Islet of Langerhans (tissue), 1 donor: ENCODE results near the gene GRAMD1B.
"Not testable (repeated sequence)": the region's sequence is repeated elsewhere in the genome, so short reads cannot be mapped to it uniquely, and the experiment has no call there.

Experiments used
- FAIRE-seq: peaks from one replicate; lab custom pipeline; 2011; peaks lifted over from hg19 to GRCh38; lab: Jason Lieb, UNC

GRAMD1B gene

DNA sequence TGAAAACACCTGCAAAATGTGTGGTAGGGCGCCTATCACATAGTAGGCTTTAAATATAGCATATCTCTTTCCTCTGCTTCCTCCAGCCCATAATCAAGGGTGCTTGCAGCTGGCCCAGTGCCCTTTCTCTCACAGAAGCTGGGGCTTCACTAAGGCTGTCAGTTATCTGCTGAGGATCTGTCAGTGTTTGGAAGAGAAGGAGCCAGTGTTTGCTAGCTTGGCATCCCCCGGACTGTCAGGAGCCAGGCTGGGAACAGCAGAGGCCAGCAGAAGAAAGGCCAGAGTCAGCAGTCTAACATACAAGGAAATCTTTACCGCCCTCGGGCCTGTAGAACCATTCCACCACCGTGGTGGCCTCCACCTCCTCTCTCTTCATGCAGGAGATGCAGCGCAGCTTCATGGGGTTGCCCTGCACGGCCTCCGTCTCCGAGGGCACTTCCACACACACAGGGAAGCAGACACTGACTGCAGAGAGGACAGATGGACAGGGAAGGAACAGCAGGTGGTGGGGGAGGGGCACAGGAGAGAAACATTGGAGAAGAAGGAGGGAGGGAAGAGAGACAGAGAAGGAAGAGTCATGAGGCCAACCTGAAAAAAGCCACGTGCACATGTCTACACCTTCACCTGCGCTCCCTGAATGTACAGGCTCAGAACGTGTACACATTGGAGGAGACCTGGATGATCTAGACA is 215.4 kb downstream of the GRAMD1B start:
- no peak for FAIRE-seq

DNA sequence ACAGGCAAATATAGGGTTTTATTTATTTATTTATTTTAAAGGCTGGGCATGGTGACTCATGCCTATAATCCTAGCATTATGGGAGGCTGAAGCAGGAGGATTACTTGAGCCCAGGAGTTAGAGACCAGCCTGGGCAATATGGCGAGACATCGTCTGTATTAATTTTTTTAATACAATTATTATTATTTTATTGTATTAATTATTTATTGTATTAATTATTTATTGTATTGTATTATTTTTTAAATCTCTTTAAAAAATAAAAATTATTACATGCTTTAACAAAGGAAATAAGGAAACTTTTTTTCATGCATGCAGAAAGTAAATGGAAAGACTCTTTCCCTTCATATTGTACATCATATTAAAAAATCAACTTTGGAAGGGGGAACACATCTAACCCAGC is 220.8 kb downstream of the GRAMD1B start:
- FAIRE-seq: no peak

DNA sequence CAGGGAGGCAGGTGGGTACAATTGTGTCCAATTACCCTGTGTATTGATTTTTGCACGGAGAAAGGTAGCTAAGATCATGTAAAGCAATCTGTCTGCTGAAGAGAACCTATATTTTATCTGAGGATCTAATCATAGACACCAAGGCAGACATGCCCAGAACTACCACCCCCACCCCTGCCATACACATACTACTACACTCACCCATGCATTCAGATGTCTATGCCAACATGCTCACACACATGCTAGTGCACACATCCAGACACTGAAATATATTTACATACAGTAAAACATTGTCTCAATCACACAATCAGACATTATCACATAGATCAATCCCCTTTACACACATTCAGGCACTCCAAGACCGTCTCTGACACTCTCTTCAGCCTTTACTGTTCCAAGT is 222.5 kb downstream of the GRAMD1B start:
- no peak for FAIRE-seq

DNA sequence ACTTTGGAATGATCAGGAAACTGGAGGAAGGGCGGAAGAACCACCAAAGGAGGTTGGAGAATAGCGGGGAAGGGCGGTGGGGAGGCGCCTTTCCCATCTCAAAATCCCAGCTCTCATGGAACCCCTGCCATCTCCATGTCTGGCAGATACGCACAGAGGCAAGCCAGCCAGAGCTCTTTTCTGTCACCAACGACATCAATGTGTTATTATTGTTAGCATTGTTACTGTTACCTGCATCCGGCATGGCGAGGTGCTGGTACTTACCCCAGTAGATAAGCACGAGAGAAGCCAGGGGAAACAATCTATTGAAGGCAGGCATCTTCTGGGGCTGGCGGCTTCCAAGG is 223.4 kb downstream of the GRAMD1B start:
- FAIRE-seq: no peak

DNA sequence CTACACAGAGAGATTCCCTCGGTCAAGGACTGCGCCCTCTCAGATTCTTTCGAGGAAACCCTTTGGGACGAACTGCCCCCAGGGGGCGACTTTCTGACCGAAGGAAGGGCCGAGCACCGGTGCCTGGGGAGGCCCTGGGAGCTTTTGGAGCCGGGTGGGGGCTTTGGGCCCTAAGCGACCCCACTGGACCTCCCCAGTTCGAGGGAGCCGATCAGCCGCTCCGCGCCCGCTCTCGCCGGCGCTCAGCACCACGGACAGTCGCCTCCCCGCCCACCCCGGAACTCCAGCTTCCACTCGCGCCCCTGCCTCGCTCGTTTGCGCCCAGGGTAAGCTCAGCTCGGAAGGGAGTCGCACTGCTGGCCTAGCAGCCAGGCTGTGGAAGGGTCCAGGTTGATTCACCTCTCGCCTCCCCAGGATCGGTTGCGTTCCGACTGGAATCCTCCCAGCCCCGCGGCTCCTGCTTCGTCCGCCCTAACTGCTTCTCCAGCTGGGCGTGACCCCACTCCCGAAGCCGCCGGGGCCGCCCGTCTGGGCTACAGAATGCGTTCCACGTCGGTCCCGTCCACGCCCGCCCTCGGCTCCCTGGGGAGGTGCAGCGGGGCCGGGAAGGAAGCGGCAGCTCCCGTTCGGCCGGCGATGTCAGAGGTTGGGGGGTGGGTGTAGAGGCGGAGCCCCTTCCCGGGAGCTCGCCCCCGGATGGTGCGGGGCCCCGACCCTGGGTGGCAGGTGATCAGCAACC is 223.9 kb downstream of the GRAMD1B start:
- no peak for FAIRE-seq

DNA sequence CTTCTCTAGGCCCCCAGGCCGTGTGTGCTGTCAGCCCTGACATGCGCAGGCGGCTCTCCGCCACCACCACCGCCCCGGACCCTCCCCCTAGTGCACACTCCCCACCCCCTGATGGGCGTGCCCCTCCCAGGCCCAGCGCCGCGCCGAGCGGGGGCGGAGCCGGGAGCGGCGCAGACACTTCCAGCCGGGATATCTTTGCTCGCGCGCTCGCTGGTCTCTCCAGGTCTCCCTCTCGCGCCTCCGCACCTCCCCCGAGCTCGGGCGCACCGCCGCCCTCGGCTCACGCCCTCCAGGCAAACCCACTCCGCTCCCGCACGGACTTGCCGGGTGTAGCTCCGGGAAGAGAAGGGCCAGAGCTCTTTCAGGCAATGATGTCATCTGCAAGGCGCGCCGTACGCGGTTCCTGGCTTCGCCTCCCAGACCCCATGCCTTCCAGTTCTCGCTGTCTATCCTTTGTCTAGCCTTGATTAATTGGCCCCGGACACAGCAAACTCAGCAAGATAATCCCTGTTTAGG is 224.6 kb downstream of the GRAMD1B start, which contains the start of gene SCN3B:
SCN3B (minus strand) TSS at position 59 of the 516 bp plus-strand sequence. CDS start 823 bp downstream, outside the sequence.
- FAIRE-seq: no peak

DNA sequence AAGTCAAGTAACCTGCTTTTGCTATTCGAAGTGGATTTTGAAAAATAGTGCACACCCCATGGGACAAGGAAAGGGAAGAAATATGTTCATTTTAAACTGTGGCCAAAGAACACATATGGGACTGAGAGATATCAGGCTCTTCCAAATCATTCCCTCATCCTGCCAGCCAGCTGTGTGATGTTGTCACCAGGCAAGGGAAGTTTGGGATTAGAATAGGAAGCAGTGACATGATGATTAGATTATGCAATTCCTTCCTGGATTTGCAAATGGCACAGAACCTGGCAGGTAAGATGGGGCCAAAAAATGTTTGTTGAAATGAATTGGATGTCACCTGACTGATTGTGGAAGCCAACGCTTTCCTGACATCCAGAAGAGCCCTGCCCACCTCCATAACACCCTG is 229.2 kb downstream of the GRAMD1B start:
- no peak for FAIRE-seq

DNA sequence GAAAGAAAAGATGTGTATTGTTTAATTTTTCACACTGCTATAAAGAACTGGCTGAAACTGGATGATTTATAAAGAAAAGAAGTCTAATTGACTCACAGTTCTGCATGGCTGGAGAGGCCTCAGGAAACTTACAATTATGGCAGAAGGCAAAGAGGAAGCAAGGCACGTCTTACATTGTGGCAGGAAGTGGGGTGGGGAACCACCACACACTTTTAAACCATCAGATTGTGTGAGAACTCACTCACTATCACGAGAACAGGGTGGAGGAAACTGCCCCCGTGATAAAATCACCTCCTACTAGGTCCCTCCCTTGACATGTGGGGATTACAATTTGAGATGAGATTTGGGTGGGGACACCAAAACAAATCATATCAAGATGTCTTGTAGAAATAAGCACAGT is 229.9 kb downstream of the GRAMD1B start:
- not testable (repeated sequence) for FAIRE-seq

DNA sequence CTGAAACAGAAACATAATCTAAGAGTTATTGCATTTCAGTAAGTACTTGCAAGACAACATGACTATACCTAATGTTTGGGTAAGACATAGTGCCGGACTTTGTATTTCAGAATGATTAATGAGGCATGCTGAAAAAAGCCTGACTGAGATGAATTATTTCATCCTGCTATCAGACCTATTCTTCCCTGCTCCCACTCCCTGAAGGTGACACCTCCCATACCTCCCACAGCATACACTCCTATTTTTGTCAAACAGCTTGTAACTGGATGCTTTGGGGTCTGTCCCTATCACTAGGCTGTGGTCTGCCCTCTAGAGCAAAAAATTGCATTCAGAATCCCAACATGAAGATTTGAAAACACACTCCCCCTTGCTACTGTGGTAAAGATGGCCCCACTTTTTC is 235.2 kb downstream of the GRAMD1B start:
- no peak for FAIRE-seq

DNA sequence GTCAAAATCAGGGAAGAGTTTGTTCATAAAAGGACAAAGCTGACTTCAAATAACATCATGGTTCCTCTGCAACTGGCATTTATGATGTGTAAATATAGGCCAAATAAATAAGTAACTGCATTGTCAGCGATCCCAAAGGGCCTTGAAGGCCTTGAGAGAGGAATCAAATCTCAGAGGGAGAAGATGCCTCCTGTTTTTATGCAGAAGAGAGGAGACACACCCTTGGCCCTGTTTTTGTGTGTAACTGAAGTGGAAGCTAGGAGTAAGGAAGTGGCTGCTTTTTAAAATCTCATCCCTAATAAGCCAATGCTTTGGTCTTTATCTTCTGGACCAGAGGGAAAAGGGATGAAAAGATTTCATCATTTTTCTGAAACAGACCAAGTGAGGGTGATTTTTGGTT is 240.0 kb downstream of the GRAMD1B start:
- FAIRE-seq: no peak

DNA sequence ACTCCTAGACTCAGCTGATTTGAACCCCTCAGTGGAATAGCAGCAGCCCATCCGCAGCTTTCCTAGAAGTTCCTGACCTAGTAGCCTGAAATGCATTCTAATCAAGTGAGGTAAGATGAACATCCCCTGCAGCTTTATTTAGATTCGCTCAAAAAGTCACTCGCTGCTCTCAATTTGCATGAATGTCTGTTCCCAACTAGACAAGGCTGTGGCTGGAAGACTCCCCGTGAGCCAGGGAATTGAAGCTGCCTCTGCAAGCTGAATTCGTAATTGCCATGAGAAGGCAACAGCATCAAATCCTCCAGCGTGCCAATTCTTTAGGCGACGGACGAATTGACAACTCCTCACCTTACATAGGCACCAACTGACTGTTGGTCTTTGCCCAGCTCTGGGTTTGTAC is 241.5 kb downstream of the GRAMD1B start:
- no peak for FAIRE-seq

DNA sequence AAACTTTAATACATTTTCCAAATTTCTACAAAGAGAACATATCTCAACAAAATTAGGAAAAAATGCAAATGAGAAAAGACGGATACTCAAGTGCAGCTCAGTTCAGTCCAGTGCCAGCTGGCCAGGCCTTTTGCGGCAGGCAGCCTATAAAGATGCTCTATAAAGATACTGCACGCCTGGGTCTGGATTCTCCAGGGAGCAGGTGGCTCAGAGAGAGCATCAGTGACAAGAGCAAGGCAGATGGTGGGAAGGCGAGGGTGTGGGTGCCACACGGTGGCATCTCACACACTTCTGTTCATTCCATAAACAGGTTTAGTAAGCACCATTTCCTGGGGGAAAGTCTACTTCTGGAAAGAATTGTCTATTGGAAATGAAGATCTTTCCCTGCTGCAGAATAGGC is 242.5 kb downstream of the GRAMD1B start:
- no peak for FAIRE-seq

DNA sequence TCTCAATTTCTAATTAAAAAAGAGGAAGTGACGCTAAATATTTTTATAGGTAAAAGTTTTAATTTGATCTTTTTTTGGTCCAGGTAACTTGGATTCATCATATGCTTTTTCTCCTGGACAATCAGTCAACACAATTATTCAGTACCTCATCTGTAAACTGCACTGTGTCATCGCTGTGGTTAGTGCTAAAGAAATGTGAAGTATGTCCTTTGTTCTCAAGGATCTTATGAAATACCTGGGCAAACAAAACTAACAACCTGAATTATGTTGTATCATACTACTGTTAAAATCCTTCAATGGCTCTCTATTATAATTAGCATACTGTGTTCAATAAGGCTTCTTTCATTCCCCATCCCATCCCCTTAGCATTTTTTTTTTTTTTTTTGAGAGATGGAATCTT is 244.2 kb downstream of the GRAMD1B start:
- no peak for FAIRE-seq
